ENCODE results near the gene GGA3. TPM values are rescaled to one million over a fixed set of nuclear protein-coding genes. Genes with fewer than 3 reads are reported as not detected.

The GGA3 gene
- polyA plus RNA-seq, 1 experiment, result 27.6 TPM

GRCh38 chr17:75237100-75238014 lies 24.0 kb downstream of the GGA3 start:
- no peak for TF ChIP-seq CTCF (IDR thresholded peaks at IDR 0.05; ENCODE audit: insufficient read depth, low read depth, low read length)
- no peak overlapping the region for H3K4me3 ChIP-seq (ENCODE audit: low read depth, low read length)
- no peak for DNase-seq (ENCODE audit: low read depth)
- H3K27me3 ChIP-seq (ENCODE audit: control insufficient read depth, insufficient read depth, low read length), result no peaks in the 10 kb centered on the region
- CTCF ChIA-PET, result interaction anchor here (0.7 to 4.9 kb wide), 8 partner anchors 8 to 275 kb away, joined by 3 to 50 read pairs (median 4); no protein-coding TSS in a partner anchor
- POLR2A ChIA-PET, result no interaction called here
- H3K36me3 ChIP-seq (ENCODE audit: control insufficient read depth, insufficient read depth, low read length), result peaks cover 40% of the 10 kb centered on the region

GRCh38 chr17:75232786-75233185 lies 28.6 kb downstream of the GGA3 start:
- no peak for DNase-seq (ENCODE audit: low read depth)
- no peaks in the 10 kb centered on the region for H3K27me3 ChIP-seq (ENCODE audit: control insufficient read depth, insufficient read depth, low read length)
- no peak for TF ChIP-seq CTCF (IDR thresholded peaks at IDR 0.05; ENCODE audit: insufficient read depth, low read depth, low read length)
- H3K4me3 ChIP-seq (ENCODE audit: low read depth, low read length), result no peak overlapping the region
- ChIA-PET POLR2A (no interaction called here), CTCF (interaction anchor here (0.6 to 6.7 kb wide), 2 partner anchors 7 to 119 kb away, joined by 3 to 47 read pairs; no protein-coding TSS in a partner anchor)
- H3K36me3 ChIP-seq (ENCODE audit: control insufficient read depth, insufficient read depth, low read length), result peaks cover 29% of the 10 kb centered on the region

- DNase-seq (ENCODE audit: low read depth), result no peak
- no peak for TF ChIP-seq CTCF (IDR thresholded peaks at IDR 0.05; ENCODE audit: insufficient read depth, low read depth, low read length)
- CTCF ChIA-PET, result interaction anchor here (0.6 to 6.7 kb wide), 3 partner anchors 8 to 118 kb away, joined by 3 to 47 read pairs (median 6); no protein-coding TSS in a partner anchor
- POLR2A ChIA-PET, result no interaction called here
- Histone ChIP-seq H3K4me3 (ENCODE audit: low read depth, low read length) (no peak overlapping the region), H3K27me3 (ENCODE audit: control insufficient read depth, insufficient read depth, low read length) (no peaks in the 10 kb centered on the region), H3K36me3 (ENCODE audit: control insufficient read depth, insufficient read depth, low read length) (peaks cover 27% of the 10 kb centered on the region)
Measured at GRCh38 chr17:75231741-75232464, 29.5 kb downstream of the GGA3 start.

GRCh38 chr17:75231071-75231470 lies 30.3 kb downstream of the GGA3 start:
- TF ChIP-seq CTCF (IDR thresholded peaks at IDR 0.05; ENCODE audit: insufficient read depth, low read depth, low read length), result no peak
- H3K4me3 ChIP-seq (ENCODE audit: low read depth, low read length), result no peak overlapping the region
- peaks cover 29% of the 10 kb centered on the region for H3K36me3 ChIP-seq (ENCODE audit: control insufficient read depth, insufficient read depth, low read length)
- ChIA-PET POLR2A (no interaction called here), CTCF (interaction anchor here (0.6 to 6.7 kb wide), 4 partner anchors 9 to 320 kb away, joined by 3 to 47 read pairs (median 4); no protein-coding TSS in a partner anchor)
- DNase-seq (ENCODE audit: low read depth), result no peak
- H3K27me3 ChIP-seq (ENCODE audit: control insufficient read depth, insufficient read depth, low read length), result no peaks in the 10 kb centered on the region

GRCh38 chr17:75228847-75229246 lies 32.6 kb downstream of the GGA3 start:
- no peak overlapping the region for H3K4me3 ChIP-seq (ENCODE audit: low read depth, low read length)
- H3K27me3 ChIP-seq (ENCODE audit: control insufficient read depth, insufficient read depth, low read length), result no peaks in the 10 kb centered on the region
- DNase-seq (ENCODE audit: low read depth), result no peak
- POLR2A ChIA-PET, result no interaction called here
- H3K36me3 ChIP-seq (ENCODE audit: control insufficient read depth, insufficient read depth, low read length), result peaks cover 28% of the 10 kb centered on the region
- CTCF ChIA-PET, result interaction anchor here (0.7 to 6.7 kb wide), 2 partner anchors 8 to 11 kb away, joined by 3 to 47 read pairs; no protein-coding TSS in a partner anchor
- TF ChIP-seq CTCF (IDR thresholded peaks at IDR 0.05; ENCODE audit: insufficient read depth, low read depth, low read length), result no peak

All from BJ (cell line).